ENCODE results near the gene STON1.
"Not testable (repeated sequence)": the region's sequence is repeated elsewhere in the genome, so short reads cannot be mapped to it uniquely, and the experiment has no call there.

STON1 gene, protein sequence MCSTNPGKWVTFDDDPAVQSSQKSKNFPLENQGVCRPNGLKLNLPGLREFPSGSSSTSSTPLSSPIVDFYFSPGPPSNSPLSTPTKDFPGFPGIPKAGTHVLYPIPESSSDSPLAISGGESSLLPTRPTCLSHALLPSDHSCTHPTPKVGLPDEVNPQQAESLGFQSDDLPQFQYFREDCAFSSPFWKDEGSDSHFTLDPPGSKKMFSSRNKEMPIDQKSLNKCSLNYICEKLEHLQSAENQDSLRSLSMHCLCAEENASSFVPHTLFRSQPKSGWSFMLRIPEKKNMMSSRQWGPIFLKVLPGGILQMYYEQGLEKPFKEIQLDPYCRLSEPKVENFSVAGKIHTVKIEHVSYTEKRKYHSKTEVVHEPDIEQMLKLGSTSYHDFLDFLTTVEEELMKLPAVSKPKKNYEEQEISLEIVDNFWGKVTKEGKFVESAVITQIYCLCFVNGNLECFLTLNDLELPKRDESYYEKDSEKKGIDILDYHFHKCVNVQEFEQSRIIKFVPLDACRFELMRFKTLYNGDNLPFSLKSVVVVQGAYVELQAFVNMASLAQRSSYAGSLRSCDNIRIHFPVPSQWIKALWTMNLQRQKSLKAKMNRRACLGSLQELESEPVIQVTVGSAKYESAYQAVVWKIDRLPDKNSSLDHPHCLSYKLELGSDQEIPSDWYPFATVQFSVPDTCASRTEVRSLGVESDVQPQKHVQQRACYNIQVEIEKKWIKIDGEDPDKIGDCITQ

DNA sequence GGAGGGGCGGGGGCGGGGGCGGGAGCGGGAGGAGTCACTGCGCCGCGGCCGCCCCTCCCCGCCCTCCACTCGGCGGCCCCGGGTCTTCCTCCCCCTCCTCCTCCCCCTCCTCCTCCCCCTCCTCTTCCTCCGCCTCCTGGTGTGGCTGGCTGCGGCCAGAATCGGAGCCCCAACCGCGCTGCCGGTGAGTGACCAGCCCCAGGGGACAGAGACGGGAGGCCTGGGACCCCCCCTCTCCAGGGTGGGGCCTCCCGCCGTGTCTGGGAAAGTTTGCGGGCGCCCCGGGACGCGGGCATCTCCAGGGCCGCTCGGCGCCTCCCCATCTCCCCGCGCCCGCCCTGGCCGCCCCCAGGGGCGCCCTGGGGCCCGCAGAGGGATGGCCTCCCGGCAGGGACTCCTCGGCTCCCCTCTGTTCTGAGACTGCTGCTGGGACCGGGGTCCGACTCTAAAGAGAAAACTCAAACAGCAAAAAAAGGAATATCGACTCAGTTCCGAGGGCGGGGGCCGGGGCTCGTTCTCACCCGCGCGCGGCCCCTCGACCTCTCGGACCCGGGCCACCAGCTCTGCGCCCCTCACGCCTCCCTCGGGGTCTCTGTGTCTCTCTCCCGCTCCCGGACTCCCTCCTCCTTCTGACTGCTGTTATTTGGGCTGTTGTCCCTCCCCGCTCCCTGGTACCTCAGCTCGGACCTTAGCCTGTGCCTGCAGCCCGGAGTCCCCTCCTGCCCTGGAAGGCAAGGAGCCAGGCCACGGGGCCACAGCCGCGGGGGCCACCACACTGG is at the start of gene STON1:
Gene STON1, plus strand, starts transcription at position 122 of the 779 bp plus-strand sequence. CDS start 50,480 bp downstream, outside the sequence.
- DNase-seq = peak; percentile 64

DNA sequence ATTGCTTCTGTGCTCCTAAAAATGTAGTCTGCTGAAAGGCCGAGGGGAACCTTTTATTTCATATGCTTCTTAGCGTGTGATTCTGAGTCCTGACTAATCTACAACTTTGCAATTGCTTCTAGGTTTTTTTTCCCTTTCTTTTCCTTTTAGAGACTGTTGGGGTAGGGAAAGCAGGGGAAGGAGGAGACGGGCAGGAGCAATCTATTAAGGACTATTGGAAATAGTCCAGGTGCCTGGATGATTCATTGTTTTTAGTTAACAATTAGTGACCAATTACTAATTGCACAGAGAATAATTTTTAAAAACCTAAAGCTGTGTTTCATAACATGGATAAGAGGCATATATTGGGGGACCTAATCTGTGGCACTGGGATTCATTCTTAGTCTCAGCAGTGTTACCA is 49.4 kb upstream of the STON1 start:
- DNase-seq = no peak

DNA sequence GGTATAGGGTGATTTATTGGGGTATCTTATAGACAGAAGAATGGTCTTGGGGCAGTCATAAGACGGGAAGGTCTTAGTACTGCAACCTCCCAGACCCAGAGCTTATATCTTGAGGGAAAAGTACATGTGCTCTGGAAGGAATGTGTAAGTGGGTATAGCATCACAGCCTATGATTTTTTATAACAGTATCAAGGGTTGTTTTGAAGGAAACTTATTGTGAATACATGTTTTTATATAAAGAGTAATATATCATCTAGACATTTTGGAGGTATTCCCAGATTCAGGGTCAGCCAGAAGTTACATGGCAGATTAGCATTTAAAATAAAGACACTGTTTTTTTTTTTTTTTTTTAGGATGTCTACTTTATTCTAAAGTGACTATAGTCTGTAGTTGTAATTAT is 47.6 kb upstream of the STON1 start:
- DNase-seq = no peak

DNA sequence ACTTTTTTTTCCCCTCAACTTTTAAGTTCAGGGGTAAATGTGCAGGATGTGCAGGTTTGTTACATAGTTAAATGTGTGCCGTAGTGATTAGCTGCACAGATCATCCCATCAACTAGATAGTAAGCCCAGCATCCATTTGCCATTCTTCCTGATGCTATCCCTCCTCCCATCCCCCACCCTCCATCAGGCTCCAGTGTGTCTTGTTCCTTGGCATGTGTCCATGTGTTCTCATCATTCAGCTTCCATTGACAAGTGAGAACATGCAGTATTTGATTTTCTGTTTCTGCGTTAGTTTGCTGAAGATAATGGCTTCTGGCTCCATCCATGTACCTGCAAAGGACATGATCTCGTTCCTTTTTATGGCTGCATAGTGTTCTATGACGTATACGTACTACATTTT is 47.2 kb upstream of the STON1 start:
- no peak for DNase-seq

DNA sequence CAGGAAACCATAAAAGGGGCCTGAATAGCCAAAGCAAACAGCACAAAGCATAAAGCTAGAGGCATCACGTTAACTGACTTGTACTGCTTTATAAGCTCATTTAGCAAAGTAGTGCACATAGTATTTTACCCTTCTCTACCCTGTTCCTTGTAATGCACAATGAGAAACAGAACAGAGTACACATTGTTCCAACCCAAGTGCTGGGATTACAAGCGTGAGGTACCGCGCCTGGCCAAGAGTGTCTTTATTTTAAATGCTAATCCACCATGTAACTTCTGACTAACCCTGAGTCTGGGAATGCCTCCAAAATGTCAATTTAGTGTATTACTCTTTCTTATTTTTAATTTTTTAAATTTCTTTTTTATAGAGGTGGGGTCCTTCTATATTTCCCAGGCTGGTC is 46.4 kb upstream of the STON1 start:
- no peak for DNase-seq

DNA sequence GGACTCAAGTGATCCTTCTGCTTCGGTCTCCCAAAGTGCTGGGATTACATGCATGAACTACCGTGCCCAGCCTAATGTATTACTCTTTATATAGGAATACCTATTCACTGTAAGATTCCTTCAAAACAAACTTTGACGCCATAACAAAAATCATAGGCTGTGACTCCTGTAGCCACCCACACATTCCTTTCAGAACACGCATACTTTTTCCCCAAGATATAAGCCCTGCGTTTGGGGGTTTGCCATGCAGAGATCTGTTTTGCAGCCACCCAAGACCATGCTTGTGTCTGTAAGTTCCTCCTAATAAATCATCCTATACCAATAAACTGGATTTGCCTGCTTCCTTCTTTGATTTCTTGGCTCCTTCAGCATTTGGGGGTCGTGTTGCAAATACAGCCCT is 46.0 kb upstream of the STON1 start:
- no peak for DNase-seq

DNA sequence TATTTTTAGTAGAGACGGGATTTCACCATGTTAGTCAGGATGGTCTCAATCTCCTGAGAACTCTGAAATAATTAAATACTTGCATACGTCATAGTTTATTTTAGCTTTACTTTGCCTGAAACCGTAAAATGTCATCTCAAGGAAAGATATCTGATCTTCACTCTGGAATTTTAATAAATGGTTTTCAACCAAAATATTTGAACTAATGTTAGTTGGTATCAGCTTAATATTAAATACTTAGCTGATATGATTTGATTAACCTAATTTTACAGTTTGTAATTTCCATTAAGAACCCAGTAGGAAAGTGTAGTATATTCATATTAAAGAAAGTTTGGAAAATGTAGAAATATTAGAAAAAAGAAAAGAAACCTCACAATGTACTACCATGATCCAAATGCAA is 41.4 kb upstream of the STON1 start:
- no peak for DNase-seq

DNA sequence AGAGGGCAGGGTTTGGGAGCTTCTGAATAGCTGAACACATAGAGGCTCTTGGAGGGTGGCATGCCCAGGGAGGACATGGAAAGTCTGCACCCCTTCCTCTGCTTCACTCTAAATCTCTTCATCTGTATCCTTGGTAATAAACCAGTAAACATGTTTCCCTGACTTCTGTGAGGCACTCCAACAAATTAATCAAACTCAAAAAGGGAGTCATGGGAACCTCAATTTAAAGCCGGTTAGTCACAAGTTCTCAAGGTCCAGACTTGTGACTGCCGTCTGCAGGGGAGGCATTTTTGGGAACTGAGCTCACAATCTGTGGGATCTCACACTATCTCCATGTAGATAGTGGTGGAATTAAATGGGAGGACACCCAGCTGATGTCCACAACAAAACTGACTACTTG is 33.1 kb upstream of the STON1 start:
- no peak for DNase-seq

DNA sequence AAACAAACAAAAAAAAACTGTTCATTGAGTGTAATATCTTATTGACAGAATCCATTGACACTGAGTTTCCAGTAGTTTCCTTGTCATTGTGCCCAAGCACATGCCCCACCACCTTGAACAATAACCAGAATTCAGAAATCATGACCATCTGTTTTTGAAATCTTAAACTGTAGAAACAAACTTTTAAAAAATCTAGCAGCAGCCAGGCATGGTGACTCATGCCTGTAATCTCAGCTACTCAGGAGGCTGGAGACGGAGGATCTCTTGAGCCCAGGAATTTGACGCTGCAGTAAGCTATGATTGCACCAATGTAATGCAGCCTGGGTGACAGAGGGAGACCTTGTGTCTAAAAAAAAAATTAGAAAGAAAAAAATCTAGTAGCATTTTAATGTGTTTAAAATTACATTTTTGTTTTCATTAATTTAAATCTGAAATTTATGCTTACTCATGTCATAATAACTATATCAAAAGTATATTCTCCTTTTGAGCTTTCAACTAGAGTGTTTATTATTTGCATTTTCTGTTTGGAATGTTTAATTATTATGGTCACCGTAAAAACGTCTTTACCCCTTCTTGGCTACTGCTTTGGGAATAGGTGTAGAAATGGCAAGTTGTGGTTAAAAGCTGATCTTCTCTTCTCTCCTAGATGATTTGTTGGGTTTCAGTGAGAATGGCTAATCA is 25.2 kb upstream of the STON1 start:
- no peak for DNase-seq

DNA sequence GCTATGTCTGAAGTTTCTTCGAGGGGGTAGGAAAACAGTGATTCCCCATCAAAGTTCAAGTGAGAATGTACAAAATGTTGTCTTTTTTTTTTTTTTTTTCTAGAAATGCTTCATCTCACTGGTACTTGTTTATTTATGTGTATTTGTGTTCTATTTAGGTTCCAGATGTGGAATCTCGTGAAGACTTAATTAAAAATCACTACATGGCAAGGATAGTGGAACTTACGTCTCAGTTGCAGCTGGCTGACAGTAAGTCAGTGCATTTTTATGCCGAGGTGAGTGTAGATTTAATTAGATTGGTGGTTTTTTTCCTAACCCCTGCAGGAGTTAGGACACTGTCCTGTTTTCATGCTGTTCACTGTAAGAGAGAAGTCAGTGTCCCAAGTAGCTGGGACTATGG is 22.8 kb upstream of the STON1 start:
- DNase-seq = no peak

DNA sequence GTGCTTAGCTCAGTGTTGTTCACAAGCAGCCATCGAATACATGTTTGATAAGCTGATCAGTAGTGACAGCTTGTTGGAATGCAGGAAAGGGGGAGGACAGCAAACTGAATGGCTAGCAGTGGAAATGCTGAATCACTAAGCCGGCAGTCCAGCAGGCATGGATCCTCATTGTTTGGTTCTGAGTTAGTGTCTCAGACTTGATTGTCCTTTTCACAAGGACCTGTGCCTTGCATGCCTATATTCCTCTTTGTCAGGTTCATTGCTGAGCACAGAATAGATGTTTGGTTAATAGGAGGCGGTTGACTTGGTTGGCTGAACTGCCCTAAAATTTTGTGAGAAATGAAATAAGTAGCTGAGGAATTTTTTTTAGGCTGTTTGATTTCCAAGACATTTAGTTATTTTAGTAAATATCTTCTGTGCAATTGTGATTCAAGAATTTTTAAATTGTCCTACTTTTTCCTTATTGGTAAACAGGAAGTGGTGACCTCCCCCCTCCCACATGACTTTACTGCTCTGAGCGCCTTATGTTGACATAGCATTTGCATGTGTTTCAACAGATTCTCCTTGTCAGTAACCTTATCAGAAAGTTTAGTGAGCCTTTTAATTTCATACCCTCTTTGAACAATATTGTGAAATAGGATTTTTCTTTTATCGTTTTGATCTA is 21.4 kb upstream of the STON1 start:
- no peak for DNase-seq

DNA sequence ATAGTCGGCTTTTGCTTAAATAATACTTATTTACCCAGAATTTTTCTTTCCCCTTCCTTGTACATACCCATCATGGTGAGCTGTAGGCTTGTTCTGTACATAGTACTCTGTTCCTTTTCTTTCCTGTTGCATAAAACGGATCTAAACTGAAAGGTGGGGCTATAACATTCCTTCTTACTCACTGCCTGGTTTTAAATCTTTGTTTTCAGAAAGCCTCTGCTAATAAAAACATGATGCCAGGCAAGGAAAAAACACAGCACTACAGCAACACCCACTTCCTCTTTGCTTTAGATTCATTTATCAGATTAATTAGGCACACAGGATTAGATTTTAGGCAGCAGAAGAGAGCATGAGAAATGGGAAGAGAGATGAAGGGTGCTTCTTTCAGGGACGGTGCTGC is 19.6 kb upstream of the STON1 start:
- DNase-seq = no peak

DNA sequence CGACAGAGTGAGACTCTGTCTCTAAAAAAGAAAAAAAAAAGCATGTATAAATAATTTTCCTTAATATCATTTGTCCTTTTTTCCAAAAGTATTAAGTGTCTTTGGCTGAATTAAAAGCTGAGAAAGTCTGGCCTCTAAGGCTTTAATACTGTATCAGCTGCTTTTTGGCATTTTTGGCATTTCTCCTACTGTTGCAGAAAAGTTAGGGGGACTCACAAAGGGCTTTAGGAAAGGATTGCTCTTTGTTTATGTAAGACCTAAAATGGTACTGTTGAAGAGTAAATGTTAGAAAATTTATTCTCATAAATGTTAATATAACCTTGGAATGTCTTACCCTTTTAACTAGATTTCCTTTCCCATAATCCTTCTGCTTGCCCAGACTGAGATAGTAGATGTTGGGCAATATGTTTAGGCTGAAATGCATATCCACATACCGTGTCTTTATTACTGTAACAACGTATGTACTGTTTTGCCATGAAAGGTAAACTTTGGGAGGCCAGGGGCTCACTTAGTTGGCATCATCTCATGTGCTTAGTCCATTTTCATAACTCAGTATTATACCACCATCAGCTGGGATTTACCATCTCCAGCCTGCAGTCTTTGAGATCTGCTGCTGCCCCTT is 18.0 kb upstream of the STON1 start:
- DNase-seq = no peak

DNA sequence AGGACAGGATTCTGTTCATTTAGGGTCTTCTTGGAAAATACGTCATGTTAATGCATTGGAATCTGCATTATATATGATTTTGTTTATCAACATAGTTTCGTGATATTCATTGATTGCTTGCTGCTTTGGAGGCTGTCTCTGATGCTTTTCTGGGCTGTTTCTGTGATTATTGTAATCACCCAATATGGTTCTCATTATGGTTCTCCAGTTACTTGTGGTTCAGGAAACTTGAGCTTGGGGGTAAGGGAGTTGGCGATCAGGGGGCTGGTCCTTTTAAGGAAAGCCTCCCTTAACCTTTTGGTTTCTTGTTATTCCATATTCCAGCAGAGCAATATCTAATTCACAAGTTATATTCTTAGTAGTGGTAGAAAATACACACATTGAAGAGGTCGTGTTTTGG is 17.4 kb upstream of the STON1 start:
- no peak for DNase-seq

DNA sequence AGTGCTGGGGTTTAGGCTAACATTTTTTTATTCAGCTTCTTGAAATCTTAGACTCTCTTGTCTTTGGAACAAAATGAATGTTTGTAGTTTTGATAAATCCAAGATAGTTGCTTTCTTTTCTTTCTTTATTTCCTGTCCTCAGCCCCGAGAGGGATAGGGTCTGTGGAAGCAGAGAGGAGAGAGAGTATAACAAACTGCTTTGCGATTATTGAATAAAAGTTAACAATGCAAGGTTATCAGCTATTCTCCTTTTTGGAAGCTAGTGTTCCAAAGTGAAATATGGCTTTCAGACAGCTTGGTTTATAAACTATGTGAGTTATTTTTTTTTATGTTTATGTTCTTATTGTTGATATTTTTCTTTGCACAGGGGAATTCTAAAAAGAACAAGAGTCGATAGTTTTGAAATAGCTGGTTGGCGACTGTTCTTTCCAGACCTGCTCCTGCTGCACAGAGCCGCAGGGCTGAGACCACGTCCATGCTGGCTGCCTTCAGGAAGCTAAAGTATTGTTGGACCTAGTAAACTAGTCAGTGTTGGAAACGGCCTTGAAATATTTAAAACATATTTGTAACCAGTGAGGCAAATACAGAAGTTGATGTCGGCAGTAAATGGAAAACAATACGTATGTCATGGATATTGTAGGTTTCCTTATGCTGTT is 15.5 kb upstream of the STON1 start:
- DNase-seq = no peak

DNA sequence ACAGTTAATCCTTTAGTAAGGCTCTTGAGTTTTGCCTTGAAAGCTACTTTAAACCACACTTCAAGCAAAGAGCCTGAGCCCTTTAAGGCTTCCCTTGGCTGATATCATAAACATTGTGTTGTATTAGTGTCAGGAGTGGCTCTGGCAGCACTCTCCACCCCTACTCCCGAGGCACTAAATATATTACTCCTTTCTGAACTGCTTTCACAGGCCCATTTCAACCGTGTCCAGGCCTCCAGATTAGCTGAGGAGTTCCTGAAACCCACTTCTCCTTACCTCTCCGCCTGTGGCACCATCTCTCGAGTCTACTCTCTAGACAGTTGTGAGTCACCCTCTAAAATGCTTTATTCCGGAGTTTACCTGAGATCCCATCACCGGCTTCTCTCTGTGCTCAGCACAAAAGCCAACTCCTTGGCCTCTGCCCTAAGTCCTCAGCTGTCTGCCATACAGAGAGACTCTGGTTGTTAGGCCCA is 14.4 kb upstream of the STON1 start:
- DNase-seq = no peak

DNA sequence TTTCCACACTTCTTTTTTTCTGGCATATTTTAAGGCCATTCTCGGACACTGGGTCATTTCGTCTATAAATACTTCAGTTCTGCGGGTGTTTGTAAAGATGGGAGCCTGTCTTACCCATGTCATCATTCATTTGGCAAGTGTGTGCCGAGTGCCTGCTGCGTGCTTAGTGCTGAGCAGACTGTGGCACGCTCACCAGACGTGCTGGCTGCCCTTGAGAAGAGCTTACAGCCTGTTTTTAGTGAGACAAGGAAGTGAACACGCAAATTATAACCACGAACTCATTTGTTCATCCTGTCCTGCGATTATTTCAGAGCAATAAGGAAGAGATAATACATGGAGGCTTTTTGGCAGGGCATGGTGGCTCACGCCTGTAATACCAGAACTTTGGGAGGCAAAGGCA is 10.4 kb upstream of the STON1 start:
- DNase-seq = no peak

DNA sequence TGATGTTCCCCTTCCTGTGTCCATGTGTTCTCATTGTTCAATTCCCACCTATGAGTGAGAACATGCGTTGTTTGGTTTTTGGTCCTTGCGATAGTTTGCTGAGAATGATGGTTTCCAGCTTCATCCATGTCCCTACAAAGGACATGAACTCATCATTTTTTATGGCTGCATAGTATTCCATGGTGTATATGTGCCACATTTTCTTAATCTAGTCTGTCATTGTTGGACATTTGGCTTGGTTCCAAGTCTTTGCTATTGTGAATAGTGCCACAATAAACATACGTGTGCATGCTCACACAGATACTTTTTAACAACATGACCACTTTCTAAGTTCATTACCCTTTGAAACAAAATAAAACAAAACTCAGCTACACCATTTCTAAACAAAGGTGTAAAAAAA is 5.2 kb upstream of the STON1 start:
- DNase-seq = not testable (repeated sequence)

DNA sequence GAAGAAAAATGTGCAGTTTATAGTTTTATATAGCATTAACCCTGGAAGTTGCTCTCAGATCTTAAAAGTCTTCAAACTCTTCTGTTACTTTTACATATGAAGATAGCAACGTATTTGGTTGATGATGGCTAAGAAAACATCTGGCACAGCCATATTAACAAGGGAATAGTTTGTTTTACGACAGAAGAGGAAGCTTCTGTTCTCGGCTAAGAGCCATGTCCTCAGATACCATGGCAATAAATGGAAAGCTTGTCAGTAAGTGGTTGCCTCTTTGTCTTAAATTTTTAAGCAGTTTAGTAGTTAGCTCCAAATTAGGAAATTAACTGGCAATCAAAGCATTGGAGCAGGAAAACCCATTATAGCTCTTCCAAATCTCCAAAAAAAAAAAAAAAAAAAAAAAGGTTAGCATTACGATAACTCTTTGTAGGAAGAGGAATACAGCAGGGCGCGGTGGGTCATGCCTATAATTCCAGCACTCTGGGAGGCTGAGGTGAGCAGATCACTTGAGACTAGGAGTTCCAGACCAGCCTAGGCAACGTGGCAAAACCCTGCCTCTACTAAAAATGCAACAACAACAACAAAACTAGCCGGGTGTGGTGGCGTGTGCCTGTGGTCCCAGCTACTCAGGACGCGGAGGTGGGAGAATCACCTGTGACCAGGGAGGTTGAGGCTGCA is 4.5 kb upstream of the STON1 start:
- no peak for DNase-seq

DNA sequence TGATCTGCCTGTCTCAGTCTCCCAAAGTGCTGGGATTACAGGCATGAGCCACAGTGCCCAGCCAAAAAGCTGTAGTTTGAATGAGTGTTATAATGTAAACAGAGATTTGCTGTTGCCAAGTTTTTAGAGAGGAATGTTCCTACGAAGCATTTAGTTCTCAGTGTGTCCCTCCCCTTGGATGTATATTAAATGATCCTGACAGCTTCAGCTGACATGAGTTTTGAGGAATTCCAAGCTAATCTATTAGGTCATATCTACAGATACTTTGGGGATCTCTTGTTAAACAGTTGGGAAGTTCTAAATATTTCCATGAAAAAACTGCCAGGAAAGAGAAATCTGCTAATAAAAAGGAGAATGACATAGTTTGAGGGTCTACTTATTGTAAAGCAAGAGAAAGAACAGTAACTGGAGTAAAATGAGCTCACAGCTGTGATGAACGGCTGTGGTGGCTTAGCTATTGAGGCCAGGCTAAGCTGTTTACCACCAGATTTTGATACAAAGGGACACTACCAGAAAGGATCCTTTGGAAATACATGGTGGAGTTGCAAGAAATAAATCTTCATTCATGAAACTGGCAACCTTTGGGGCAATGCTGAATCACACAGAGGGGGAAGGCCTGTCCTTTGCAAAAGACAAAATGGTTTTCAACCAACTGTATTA is 2.6 kb upstream of the STON1 start:
- DNase-seq = no peak
